Cardiac muscle cell (in vitro differentiated cells and primary cell): Measurements from ENCODE around the gene KRTAP5-4. TPM values are rescaled to one million over a fixed set of nuclear protein-coding genes. Genes with fewer than 3 reads are reported as not detected.
A peak's percentile ranks its signal among the peaks of the same experiment; 100 is the strongest.

ENCODE experiments used
- DNase-seq, 2 donors: peaks; one replicate each; pipeline versions ENCODE4 v3.0.0 to v3.0.0-alpha.2; 2010 to 2017; ENCODE audit warnings: low read depth in 1 of 2, low spot score in 1 of 2
- H3K27ac ChIP-seq: fragments of 200-600 bp; sonication (generic); 2 replicates; pipeline ENCODE4 v1.5.1; 2016
- H3K27me3 ChIP-seq: fragments of 200-600 bp; sonication (generic); 2 replicates; pipeline ENCODE4 v1.6.0; 2016; ENCODE audit warnings: control low read depth
- H3K36me3 ChIP-seq: fragments of 200-600 bp; sonication (generic); 2 replicates; pipeline ENCODE4 v1.5.1; 2016; ENCODE audit warnings: control low read depth
- H3K4me1 ChIP-seq: fragments of 200-600 bp; sonication (generic); 2 replicates; pipeline ENCODE4 v1.8.1; 2017; ENCODE audit warnings: low read depth, mild to moderate bottlenecking, mixed run types
- H3K4me3 ChIP-seq: fragments of 200-600 bp; sonication (generic); 2 replicates; pipeline ENCODE4 v1.5.1; 2016; ENCODE audit warnings: mild to moderate bottlenecking
- H3K9me3 ChIP-seq: fragments of 200-600 bp; sonication (generic); 2 replicates; pipeline ENCODE4 v1.5.1; 2017; ENCODE audit warnings: low read depth, mild to moderate bottlenecking, control low read depth
- CTCF ChIP-seq: IDR thresholded peaks from 2 replicates; pipeline ENCODE4 v1.5.1; 2012; ENCODE audit warnings: low read depth, mild to moderate bottlenecking, low read length
- polyA plus RNA-seq: library from polyadenylated mRNA; unstranded; fragments of >200 nt; fragmentation: Nextera tagmentation; extraction: Ambion mirVana; gene quantifications from 2 replicates; pipeline ENCODE4 v1.2.1, GENCODE V29; 2016
- total RNA-seq: library from RNA; depleted of rRNA; stranded (reverse); fragments of >200 nt; gene quantifications from 2 replicates; pipeline ENCODE4 v1.2.3, GENCODE V29; 2016

KRTAP5-4 gene
- total and polyA plus RNA-seq, 2 experiments from 2014 or later, result not detected

- no peaks in the 10 kb centered on the region for H3K36me3 ChIP-seq
- no peak for DNase-seq
- H3K4me1 ChIP-seq, result no peaks in the 10 kb centered on the region
- H3K9me3 ChIP-seq, result no peaks in the 10 kb centered on the region
- H3K27ac ChIP-seq, result no peak within 1 kb of the TSS
- H3K27me3 ChIP-seq, result peaks cover 37% of the 10 kb centered on the region
- H3K4me3 ChIP-seq, result no peak within 1 kb of the TSS
- TF ChIP-seq CTCF, result no peak
Measured at GRCh38 chr11:1629326-1630185, 7.6 kb upstream of the KRTAP5-4 start, which contains the start of gene KRTAP5-5. Gene KRTAP5-5, plus strand, starts transcription at chr11:1629775. Its CDS starts 66 bp downstream, at chr11:1629841.

- Histone ChIP-seq H3K9me3 (no peaks in the 10 kb centered on the region), H3K4me1 (no peaks in the 10 kb centered on the region), H3K36me3 (no peaks in the 10 kb centered on the region), H3K27me3 (peaks cover 31% of the 10 kb centered on the region), H3K4me3 (no peak overlapping the region), H3K27ac (no peak overlapping the region)
- peak; percentile 48 to 75 for DNase-seq
- peak; percentile 95 for TF ChIP-seq CTCF
Measured at GRCh38 chr11:1628506-1629325, 6.8 kb upstream of the KRTAP5-4 start.

DNA sequence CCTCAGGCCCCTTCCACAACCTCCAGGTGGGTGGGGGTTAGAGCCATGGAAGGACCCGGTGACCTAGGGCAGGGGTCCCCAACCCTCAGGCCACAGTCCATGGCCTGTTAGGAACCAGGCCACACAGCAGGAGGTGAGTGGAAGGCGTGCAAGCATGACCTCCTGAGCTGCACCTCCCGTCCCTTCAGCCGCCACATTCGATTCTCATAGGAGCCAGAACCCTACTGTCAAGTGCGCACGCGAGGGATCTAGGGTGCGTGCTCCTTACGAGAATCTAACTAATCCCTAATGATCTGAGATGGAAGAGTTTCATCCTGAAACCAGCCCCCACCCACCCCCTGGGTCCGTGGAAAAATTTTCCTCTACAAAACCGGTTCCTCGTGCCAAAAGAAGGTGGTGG is 3.6 kb upstream of the KRTAP5-4 start:
- Histone ChIP-seq H3K4me1 (no peaks in the 10 kb centered on the region), H3K27me3 (peaks cover 17% of the 10 kb centered on the region), H3K9me3 (no peaks in the 10 kb centered on the region), H3K36me3 (no peaks in the 10 kb centered on the region), H3K4me3 (no peak overlapping the region), H3K27ac (no peak overlapping the region)
- no peak for TF ChIP-seq CTCF
- no peak for DNase-seq

DNA sequence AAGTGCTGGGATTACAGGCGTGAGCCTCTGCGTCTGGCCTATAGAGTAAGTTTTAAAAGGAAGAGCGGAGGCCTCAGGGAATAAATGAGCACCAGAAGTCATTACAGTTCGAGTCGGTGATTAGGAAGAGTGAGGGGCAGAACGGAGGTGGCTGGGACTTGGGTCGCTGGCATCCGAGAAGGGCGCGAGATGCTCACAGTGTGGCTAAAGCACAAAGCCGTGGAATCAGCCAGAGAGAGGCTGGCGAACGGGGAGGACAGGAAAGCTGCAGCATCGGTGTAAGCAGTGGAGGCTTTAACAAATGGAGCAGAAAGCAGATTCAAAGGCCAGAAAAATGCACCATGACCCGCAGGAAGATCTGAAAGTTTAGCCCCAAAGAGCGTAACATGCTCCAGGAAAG is 2.7 kb upstream of the KRTAP5-4 start:
- Histone ChIP-seq H3K36me3 (no peaks in the 10 kb centered on the region), H3K4me3 (no peak overlapping the region), H3K27me3 (peaks cover 13% of the 10 kb centered on the region), H3K9me3 (no peaks in the 10 kb centered on the region), H3K4me1 (no peaks in the 10 kb centered on the region), H3K27ac (no peak overlapping the region)
- no peak for TF ChIP-seq CTCF
- no peak for DNase-seq

- no peak for DNase-seq
- Histone ChIP-seq H3K4me3 (no peak overlapping the region), H3K4me1 (no peaks in the 10 kb centered on the region), H3K27me3 (peaks cover 5% of the 10 kb centered on the region), H3K36me3 (no peaks in the 10 kb centered on the region), H3K27ac (no peak overlapping the region), H3K9me3 (no peaks in the 10 kb centered on the region)
- no peak for TF ChIP-seq CTCF
Measured at GRCh38 chr11:1623716-1624115, 1.8 kb upstream of the KRTAP5-4 start.
